Epithelial cell of proximal tubule (primary cell): ENCODE measurements around the gene KCNQ1. TPM values are rescaled to one million over a fixed set of nuclear protein-coding genes. Genes with fewer than 3 reads are reported as not detected.
"Not testable (repeated sequence)": the region's sequence is repeated elsewhere in the genome, so short reads cannot be mapped to it uniquely, and the experiment has no call there.

Source experiments
- DNase-seq: peaks from one replicate; pipeline ENCODE4 v3.0.0-alpha.2; 2011; ENCODE audit warnings: low read depth
- H3K4me3 ChIP-seq: 2 replicates; pipeline ENCODE4 v1.5.1; 2011; ENCODE audit warnings: low read depth, mild to moderate bottlenecking, low read length
- total RNA-seq: library from RNA; depleted of rRNA; stranded (reverse); fragments of >200 nt; gene quantifications from 2 replicates; pipeline ENCODE4 v1.2.3, GENCODE V29; 2015
- TF ChIP-seq, protein P1 (sequence below): conservative IDR thresholded peaks from 2 replicates; pipeline ENCODE4 v1.5.1; 2012; ENCODE audit warnings: low read depth, mild to moderate bottlenecking, low read length

KCNQ1 gene
- total RNA-seq, 1 donor from 2014 or later: 0.46 TPM

DNA sequence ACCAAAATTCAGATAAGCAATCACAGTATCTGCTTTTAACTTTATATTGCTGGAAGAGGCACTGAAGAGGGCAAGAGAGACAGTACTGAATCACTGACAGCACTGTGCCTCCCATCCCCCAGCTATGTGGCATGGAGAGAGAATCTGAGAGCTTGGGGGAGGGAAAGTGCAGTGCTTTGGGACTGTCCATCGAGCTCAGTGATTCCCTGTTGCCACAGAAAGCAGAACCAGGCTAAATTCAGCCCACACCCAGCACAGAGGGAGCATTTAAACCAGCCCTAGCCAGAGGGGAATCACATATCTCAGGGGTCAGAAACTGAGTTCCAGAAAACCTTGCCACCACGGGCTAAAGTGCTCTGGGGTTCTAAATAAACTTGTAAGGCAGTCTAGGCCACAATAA, 44.3 kb downstream of the KCNQ1 start:
- TF ChIP-seq, protein P1, sequence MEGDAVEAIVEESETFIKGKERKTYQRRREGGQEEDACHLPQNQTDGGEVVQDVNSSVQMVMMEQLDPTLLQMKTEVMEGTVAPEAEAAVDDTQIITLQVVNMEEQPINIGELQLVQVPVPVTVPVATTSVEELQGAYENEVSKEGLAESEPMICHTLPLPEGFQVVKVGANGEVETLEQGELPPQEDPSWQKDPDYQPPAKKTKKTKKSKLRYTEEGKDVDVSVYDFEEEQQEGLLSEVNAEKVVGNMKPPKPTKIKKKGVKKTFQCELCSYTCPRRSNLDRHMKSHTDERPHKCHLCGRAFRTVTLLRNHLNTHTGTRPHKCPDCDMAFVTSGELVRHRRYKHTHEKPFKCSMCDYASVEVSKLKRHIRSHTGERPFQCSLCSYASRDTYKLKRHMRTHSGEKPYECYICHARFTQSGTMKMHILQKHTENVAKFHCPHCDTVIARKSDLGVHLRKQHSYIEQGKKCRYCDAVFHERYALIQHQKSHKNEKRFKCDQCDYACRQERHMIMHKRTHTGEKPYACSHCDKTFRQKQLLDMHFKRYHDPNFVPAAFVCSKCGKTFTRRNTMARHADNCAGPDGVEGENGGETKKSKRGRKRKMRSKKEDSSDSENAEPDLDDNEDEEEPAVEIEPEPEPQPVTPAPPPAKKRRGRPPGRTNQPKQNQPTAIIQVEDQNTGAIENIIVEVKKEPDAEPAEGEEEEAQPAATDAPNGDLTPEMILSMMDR: no peak
- no peak overlapping the region for H3K4me3 ChIP-seq
- DNase-seq: no peak

DNA sequence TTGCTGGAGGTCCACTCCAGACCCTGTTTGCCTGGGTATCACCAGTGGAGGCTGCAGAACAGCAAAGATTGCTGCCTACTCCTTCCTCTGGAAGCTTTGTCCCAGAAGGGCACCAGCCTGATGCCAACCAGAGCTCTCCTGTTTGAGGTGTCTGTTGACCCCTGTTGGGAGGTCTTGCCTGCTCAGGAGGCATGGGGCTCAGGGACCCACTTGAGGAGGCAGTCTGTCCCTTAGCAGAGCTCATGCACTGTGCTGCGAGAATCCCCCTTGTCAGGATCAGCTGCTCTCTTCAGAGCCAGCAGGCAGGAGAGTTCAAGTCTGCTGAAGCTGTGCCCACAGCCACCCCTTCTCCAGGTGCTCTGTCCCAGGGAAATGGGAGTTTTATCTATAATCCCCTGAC, 53.1 kb downstream of the KCNQ1 start:
- DNase-seq, H3K4me3 ChIP-seq: not testable (repeated sequence)

DNA sequence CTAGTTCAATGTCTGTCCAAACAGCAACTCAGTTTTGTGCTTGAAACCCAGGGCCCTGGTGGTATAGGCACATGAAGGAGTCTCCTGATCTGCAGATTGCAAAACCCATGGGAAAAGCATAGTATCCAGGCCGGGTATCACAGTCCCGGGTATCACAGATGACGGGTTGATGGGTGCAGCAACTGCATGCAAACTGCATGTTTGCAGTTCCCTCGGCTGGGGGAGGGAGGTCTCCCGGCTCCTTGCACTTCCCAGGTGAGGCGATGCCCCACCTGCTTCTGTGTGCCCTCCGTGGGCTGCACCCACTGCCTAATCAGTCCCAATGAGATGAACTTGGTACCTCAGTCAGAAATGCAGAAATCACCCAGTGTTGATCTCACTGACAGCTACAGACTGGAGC, 53.9 kb downstream of the KCNQ1 start:
- H3K4me3 ChIP-seq: no peak overlapping the region
- DNase-seq: no peak
- TF ChIP-seq, protein P1: no peak

DNA sequence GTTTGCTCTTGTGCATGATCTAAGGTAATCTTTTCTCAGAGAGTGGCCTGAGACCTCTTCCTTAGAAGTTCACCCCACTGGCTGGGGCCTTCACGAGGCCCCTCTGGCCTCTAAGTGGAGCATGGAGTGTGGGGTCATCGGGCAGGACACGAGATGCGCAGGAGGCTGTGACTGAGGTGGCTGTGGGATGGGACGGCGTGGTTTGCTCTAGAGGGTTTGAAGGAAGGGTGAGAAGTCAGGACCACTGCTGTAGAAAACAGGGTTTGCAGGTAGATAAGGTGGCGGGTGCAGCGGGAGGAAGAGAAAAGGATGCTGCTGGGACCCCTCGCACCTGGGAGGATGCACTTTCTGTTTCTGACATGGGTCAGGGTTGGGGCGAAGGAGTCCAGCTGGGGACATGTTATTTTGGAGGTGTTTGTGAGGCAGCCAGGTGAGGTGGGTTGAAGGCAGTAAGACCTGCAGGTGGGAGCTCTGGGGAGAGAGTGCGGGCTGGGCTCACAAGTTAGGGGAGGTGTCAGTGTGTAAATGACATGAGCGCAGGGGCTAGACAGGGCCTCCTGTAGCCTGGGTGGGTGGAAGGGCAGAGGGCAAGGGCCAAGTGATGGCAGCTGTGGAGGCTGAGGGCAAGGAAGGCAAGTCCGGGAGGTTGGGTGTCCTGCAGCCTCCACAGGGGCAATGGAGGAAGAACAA, 62.5 kb downstream of the KCNQ1 start:
- no peak for DNase-seq
- H3K4me3 ChIP-seq: no peak overlapping the region
- TF ChIP-seq, protein P1: no peak

DNA sequence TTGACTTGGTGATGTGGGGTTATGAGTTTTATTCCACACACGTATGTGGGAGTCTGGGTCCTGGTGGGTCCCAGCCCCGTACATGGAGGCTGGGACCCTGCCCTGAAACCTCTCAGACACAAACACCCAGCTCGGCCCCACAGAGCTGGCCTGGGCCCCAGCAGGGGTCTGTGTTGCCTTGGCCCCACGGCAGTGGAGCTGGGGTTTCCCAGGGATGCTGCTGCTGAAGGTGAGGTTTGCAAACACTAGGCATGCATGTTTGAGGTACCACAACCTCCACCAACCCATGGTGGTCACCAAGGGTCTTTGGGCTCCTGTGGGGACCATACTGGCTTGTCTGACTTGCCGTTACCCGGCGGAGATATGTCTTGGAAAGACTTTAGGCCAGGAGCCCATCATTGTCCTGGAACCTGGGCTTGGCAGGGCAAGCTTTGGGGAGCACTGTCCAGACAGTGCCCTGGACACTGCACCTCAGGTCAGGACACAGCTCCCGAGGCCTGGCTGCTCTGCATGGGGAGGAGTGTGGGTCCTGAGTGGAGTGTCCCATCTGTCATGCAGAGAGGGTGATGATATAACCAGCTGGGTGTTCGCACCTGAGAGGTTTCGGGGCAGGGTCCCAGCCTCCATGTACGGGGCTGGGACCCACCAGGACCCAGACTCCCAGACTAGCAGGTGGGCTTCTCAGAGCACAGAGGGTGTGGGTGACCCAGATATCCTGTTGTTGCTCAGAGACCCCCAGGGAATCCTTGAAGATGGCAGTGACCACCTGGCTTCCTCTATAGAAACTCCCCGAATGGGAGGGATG, 63.3 kb downstream of the KCNQ1 start:
- TF ChIP-seq, protein P1: no peak
- H3K4me3 ChIP-seq: no peak overlapping the region
- no peak for DNase-seq

DNA sequence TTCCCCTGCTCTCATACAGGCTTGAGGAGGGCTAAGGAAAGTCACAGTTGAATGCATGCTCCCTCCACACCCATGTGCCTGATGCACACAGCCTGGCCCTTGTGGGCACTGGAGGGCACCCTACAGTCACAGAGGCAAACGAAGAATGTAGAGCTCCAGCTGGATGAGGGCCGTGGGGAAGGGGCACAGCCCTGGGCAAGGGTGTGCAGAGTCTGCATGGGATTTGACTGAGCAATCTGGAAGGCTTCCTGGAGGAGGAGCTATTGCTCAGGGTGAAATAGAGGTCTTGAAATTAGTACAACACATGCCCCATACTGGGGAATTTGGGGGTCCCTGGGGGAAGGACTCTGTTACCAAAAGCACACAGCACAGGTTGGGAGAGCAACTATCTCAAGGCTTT, 64.0 kb downstream of the KCNQ1 start:
- DNase-seq: no peak
- H3K4me3 ChIP-seq: no peak overlapping the region
- TF ChIP-seq, protein P1: no peak

DNA sequence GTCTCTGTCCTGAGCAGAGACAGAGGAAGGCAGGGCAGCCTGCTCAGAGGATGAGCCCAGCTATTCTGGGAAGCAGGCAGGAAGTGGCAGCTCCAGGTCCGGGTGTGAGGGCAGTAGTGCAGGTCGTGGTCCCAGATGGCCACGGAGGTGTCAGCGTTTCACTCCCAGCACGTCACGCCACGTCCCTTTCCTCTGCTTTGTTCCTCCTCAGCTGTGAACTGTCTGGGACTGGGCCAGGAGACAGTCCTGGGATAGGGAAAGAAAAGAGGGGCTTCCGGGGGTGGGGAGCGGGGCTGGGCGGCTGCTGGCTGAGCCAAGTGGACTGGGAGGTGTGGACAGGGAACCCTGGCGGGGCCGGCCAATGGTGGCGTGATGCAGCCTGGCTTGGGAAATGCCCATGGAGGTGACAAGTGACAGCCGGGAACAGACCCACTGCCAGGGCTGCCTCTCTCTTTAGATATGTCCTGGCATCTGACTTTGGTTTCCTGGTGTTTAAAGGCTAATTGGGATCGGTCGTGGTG, 64.7 kb downstream of the KCNQ1 start:
- DNase-seq: no peak
- TF ChIP-seq, protein P1: no peak
- H3K4me3 ChIP-seq: no peak overlapping the region
